ENCODE results near the gene SMIM31.

The SMIM31 gene

GRCh38 chr4:164789047-164789446 is 35.1 kb downstream of the SMIM31 start:
- no peak for DNase-seq (ENCODE audit: low read depth)

- DNase-seq (ENCODE audit: low read depth) = no peak
These were observed 36.3 kb downstream of the SMIM31 start for GRCh38 chr4:164790249-164790648.

- DNase-seq (ENCODE audit: low read depth) = no peak
These were observed 45.5 kb downstream of the SMIM31 start for GRCh38 chr4:164799410-164799809.

DNA sequence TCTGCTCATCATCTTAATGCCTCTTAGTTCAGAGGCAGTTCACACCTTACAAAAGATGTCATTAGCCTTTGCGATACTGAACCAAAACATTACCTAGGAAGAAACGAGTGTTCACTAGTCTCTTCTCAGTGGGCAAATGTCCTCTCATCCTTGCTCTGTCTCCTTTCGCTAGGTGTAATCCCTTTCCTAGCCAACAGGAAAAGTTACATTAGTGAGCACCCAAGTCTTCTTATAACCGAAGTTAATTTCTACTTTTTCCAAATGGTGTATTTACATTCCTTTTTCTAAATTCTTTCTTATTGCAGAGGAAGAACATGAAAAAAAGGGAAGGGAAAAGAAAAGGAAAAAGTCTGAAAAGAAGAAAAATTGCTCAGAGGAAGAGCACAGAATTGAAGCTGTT is 46.9 kb downstream of the SMIM31 start:
- no peak for DNase-seq (ENCODE audit: low read depth)

DNA sequence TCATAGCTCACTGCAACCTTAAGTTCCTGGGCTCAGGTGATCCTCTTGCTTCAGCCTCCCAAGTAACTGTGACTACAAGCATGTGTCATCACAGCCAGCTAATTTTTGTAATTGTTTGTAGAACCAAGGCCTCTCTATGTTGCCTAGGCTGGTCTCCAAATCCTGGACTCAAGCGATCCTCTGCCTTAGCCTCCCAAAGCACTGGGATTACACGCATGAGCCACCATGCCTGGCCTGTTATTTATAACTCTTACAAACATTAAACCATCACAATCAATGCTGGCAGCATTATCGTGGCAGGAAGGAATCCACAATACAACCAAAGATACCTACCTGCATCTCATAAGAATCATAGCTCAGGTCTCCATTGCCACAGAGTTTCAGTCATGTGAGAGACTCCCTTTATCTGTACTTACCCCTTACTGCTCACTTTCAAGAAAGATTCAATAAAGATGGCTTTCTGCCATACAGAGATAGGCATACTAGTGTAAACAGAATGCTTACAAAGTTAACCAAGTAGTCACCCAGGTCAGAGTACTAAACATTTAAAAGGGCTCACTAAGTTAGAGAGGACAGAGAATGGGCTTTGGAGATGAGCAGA is 48.5 kb downstream of the SMIM31 start:
- no peak for DNase-seq (ENCODE audit: low read depth)

GRCh38 chr4:164803702-164804101 is 49.8 kb downstream of the SMIM31 start:
- DNase-seq (ENCODE audit: low read depth) = no peak

GRCh38 chr4:164807611-164808010 is 53.7 kb downstream of the SMIM31 start:
- DNase-seq (ENCODE audit: low read depth) = no peak

- DNase-seq (ENCODE audit: low read depth) = no peak
These were observed 59.6 kb downstream of the SMIM31 start for GRCh38 chr4:164813554-164813953.

- DNase-seq (ENCODE audit: low read depth) = no peak
These were observed 61.8 kb downstream of the SMIM31 start for GRCh38 chr4:164815711-164816110.

- DNase-seq (ENCODE audit: low read depth) = no peak
These were observed 65.4 kb downstream of the SMIM31 start for GRCh38 chr4:164819366-164819765.

- no peak for DNase-seq (ENCODE audit: low read depth)
These were observed 67.8 kb downstream of the SMIM31 start for GRCh38 chr4:164821711-164822110.

DNA sequence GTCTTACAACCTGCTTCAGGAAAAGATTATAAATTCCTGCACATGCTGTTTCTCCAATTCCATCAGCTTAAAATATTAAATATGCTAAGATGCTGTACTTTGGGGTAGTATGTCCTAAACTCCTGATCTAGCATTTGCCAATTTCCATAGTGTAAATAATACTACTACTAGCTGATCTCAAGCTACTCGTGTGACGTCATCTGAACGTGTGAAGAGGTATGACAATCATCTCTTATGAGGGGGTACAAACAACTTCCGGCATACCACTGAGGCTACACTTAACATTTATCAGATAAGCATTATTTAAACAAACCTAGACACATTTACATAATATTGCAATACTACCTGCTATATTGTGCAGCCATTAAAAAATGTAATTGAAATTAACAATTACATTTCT is 70.7 kb downstream of the SMIM31 start:
- DNase-seq (ENCODE audit: low read depth) = no peak

- DNase-seq (ENCODE audit: low read depth) = no peak
These were observed 75.0 kb downstream of the SMIM31 start for GRCh38 chr4:164828955-164829354.

GRCh38 chr4:164846566-164846965 is 92.6 kb downstream of the SMIM31 start:
- no peak for DNase-seq (ENCODE audit: low read depth)

DNA sequence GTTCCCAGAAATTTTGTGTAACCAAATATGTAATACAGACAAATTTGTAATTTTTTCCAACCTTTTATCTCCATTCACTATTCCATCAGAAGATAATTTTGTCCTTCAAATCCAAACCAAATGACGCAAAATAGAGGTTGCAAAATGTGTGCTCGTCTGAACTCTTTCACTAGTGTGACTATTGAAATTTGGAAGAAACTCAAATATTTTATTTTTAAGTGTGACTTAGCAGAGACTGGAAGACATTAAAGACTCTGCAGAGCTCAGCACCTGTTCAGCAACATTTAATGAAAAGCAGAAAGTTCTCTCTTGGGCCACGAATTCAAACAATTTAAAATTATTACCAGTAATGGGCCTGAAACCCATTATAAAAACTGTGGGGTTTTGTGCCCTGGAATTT is 93.1 kb downstream of the SMIM31 start:
- DNase-seq (ENCODE audit: low read depth) = peak; percentile 3

DNA sequence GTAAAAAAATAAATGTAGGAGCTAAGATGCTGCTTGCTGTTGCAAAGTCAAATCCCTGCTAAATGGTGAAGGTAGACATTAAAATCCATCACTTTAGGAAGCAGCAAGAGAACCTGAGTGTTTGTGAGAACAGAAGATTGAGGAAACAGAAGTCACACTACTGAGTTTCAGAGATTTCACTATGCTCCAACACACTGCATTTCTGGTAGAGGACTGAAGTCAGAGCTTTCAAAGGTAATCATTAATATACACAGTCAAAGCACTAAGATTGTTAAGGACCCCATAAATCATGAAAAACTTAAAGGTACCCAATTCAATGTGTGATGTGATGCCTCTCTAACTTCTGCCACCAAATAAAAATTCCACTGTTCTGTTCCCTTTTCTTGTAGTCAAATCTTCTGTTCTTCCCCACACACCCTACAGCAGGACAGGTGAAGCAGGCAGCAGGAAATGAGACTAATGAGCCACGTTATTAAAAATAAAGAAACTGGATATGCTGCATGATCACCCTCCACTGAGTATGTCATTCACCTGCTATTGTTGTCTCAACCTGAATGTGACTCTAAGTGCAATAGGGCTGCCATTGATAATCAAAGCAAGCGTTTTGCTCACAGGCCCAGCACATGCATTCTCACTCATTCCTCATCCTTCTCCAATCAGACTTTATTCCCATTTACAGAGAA is 94.2 kb downstream of the SMIM31 start:
- DNase-seq (ENCODE audit: low read depth) = no peak
